Suppressor macrophage treated with lipopolysaccharide for 4 hours (primary cell): ENCODE results near the gene ROBO1.

ENCODE experiments used
- DNase-seq: peaks from one replicate; pipeline ENCODE4 v3.0.0-alpha.2; 2020

ROBO1 gene

DNA sequence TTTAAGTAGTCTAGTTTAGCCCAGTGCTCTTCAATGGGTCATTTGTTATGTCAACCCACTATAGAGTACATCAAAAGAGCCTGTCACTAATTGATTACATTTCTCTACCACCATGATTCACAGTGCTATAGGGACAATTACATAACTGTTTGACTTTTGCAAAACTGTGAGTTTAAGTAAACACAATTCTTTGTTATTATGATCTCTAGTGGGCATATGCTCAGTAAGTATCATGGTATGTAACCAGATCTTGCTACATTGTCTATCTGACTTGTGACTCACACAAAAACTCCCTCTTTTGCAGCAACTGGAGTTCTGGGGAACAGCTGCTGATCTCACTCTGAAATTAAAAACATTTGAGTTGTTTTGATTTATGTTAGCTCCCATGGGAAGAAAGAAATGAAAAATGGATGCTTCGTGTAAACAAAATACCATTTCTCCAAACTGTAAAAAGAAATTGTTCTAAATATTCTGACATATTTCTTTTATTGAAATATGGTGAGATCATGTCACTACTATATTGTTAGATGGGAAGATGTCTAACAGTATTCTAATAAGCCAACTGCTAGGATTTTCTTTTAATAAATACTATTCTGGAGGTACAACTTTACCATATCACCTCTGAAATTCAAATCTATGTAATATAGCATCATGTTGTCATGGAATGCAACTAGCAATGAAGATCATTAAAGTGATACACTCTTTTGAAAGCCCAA is 470.4 kb downstream of the ROBO1 start:
- DNase-seq: no peak

DNA sequence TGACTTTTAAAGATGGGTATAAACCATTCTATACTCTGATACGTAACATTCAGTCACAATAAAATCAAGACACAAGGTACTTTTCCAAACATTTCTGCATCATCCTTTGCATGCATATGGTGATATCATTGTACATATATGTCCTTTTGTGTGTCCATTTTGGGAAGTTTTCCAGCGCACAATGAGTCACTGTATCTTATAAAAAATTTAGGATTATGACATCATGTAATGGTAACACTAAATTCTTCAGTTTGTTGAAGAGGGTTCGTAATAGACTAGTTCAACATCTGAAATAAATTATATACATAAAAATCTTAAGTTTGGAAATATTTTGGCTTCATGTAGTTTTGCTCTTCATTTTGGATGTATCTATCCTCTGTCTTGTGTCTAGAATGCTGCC is 480.9 kb downstream of the ROBO1 start:
- no peak for DNase-seq

DNA sequence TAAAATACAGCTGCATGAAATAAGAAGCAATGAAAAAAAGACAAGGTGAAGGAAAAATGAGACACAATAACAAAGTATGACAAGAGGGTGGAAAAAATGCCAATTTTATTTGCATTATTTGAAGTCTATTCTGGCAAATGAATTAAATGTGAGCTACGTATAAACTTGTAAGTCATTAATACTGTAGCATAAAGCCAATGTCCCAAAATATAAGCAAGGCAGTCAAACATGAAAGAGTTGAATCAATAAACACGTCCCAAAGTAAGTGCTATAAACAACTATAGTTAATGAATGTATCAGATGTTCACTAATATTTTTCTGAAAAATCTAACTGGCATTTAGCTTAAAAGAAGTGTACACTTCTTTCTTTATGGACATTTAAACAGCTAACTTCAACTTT is 481.9 kb downstream of the ROBO1 start:
- no peak for DNase-seq

DNA sequence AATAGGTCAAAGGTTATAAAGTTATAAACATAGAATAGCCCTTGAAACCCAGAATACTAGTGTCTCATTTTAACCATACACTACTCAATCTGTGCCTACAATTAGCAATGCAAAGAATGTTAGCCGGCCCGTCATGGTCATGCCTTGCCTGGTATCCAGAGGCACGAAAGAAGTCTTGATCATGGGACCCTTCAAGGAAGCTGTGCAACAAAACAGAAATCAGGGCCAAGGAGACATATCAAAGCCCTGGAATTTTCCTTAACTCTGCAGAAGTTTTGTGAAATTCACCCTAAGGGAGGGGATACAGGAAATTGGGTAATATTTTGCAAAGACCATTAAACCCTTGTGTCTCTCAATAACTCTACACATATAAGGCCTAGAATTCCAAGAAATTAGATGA is 482.4 kb downstream of the ROBO1 start:
- no peak for DNase-seq

DNA sequence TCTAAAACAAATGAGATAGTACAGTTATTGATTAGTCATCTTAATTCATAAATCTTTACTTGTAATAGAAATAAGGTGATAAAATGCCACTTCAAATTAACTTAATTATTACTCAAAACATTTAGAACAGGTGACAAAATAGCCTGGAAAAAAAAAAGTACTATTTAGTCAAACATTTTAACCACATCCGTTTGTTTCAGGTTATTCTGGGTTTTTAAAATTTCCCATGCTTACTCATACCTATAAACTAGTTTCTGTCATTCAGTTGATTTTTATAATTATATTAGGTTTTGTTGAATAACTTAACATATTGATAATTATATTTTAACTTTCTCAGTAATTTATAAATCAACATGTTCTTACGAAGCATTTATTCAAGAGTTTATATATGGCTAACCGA is 483.0 kb downstream of the ROBO1 start:
- no peak for DNase-seq

DNA sequence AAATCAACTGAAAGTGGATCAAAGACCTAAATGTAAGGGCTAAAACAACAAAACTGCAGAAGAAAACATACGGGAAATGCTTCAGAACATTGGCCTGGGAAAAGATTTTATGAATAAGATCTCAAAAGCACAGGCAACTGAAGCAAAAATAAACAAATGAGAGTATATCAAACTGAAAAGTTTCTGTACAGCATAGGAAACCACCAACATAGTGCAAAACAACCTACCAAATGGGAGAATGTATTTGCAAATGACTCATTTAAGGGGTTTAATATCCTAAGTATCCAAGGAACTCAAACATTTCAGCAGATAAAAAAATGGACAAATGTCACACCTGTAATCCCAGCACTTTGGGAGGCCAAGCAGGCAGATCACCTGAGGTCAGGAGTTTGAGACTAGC is 489.1 kb downstream of the ROBO1 start:
- no peak for DNase-seq

DNA sequence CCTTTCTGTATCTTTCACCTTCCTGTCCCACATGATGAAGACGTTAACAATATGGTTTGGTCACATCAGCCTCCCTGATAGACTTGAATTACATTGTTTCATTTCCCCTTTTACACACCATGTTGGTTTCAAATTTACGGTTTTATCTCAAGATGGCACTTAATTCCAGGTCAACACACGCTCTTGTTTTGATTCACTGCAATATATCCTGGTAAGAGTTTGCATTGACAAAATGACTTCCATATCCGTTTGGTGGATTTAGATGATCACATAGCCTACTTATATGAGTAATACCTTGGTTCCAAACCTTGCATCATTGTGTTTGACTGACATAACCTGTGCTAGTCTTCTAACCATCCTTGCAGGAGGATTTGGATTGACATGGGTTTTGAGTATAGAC is 499.4 kb downstream of the ROBO1 start:
- DNase-seq: no peak

DNA sequence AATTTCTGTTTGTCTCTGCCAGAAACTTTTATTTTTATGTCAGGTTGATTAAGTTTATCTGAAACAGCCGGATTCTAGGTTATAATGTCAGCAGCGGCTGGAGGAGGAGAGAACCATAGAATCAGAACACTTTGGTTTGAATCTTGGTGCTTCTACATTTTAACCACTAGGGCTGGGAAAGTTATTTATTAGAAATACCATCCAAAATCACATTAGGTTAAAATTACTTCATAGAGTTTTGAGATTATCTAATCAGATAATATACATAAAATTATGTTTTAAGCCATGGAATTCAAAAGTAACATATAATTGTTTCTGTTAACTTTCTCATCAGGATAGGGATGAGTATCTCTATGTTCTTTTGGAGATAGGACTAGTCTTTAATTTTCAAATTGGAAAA is 502.9 kb downstream of the ROBO1 start:
- DNase-seq: no peak

DNA sequence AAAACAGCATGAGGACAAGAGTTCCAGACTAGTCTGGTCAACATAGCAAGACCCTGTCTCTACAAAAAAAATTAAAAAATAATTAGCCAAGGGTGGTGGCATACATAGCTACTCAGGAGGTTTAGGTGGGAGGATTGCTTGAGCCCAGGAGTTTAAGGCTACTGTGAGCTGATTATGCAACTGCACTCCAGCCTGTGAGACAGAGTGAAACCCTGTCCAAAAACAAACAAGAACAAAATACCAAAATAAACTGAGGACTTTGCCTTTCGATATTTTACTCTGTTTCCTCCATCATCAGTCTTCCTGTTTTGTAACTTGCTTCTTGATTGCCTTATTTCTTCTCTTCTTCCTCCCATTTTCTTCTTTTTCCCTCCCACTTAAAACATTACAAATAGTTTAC is 504.4 kb downstream of the ROBO1 start:
- no peak for DNase-seq

DNA sequence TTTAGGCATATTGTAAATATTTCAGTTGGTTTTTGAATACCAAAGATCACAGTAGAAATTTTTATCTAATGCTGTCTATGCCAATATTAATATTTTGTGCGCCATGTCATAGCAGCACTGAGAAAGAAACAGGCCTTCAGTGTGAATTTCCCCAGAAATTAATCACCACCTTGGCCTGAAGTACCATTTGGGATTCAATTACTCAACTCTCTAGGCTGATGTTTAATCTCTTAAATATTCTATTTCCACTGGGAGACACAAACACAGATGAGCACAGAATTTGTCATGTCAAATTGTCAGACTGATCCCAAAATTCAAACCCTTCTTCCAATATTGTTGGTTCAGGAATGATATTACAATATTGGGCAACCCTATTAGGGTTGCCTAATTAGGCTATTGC is 509.3 kb downstream of the ROBO1 start:
- no peak for DNase-seq

DNA sequence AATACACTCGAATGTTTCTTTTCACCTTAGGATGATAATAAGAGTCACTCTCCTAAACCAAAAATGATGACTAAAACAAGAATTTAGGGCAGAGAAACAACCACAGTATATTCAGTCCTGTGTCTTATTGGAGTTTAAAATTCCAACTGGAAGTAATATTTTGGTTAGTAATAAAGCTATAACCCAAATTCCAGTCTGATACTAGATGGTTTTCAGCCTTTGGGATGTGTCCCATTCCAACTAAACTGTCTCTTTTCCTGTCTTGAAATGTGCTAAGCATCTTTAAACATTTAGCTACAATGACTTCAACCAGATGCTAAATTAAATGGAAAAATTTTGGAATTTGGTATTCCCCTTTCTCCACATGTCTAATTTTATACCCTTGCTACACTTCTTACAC is 510.0 kb downstream of the ROBO1 start:
- no peak for DNase-seq

DNA sequence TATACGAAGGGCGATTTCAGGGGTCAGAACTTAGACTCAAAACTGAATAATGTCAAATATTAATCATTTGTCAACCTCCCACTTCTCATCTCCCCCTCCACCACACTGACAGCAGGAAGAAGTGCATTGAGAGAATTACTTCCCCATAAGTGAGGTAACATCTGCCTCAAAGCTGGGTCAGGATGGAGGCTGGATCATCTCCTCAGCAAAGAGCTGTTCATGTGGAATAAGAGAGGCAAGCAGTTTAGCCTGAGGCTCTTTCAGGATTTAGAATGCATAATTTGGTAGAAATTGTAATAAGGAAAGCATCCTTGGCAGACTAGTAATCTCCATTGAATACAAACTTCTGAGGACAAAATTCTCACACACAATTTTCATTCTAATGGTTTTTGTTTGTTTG is 512.1 kb downstream of the ROBO1 start:
- DNase-seq: no peak

DNA sequence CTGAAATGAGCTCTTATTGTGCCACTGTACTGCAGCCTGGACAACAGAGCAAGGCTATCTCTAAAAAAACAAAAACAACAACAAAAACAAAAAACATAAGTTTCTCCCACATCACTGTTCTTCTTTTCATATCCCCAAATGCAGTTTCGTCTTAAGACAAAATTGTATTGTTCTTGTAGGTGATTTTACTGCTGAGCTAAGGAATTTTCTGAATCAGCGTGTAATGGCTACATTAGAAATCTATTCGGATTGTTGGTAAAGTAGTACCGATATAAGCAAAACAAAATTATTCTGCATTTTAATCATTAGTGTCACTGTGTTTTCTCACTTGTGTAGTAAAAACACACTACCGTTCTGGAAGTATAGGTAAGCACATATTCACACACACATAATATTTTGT is 512.5 kb downstream of the ROBO1 start:
- no peak for DNase-seq

DNA sequence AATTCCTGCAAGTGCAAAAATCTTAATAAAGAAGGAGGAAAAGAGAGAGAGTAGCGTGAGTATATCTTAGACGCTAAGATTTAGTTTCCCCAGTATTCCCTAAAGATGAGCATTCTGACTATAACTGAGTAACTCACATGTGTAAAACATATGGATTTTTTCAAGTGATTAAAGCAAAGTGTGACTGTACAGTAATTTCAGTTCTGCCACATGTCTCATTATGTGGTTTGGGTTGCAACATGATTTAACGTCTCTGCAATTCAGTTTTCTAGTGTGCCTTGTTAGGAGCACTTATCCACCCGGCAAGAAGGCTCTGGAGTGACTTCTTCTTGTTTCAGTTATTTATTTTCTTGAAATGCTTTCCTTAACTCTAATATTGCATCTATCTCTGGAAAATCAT is 514.1 kb downstream of the ROBO1 start:
- no peak for DNase-seq

DNA sequence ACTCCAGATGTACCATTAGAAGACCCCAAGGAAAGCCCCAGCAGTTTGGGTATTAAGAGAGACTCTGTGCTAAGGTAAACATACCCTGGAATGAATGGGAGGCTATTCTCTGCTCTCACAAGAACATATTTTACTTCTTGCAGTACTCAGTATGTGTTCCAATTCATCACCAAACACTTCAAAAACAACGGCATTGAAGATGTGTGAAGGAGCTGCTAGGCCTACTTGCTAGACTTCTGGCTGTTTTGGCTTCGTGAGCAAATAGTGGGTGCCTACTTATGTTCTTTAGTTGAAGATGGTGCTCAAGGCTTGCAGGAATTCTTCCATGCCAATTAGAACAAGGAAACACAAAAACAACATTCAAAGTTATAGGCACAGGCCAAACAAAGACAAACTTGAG is 514.5 kb downstream of the ROBO1 start:
- no peak for DNase-seq

DNA sequence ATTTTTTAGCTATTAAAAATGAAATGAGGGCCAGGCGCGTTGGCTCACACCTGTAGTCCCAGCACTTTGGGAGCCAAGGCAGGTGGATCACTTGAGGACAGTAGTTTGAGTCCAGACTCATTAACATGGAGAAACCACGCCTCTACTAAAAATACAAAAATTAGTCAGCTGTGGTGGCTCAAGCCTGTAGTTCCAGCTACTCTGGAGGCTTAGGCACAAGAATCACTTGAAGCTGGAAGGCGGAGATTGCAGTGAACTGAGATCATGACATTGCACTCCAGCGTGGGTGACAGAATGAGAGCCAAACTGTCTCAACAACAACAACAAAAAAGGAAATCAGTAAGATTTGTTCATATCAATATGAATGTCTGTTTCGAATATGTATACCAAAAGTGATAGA is 517.1 kb downstream of the ROBO1 start:
- DNase-seq: no peak

DNA sequence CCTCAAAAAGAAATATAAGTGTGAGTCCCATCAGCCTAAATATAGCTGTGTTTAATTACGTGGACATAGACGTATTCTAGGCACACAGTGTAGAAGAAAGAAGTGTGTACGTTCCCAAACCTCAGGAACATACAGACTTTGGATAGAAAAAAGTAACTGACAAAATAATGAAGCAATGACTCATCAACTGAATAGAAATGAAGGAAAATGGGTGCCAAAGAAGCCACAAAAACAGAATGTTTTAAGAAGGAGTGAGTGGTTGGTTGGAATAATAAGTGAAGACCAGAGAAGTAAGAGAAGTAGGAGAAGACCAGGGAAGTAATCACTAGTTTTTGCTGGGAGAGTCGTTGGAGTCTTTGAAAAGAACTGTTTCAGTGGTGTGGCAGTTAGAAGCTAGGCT is 518.1 kb downstream of the ROBO1 start:
- DNase-seq: no peak

DNA sequence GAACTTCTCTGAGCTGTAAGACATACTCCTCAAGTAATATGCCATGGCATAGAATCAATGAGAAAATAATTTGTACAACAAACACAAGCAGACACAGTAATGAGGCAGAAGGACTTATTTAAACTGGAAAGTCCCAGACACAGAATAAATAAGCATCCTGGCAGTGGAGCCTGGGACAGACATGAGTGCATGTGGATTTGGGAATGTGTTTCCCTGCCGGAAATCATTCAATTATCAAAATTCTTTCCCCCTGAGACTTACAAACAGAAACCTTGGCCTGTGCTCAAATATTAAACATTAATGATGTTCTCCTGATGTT is 520.1 kb downstream of the ROBO1 start:
- no peak for DNase-seq

DNA sequence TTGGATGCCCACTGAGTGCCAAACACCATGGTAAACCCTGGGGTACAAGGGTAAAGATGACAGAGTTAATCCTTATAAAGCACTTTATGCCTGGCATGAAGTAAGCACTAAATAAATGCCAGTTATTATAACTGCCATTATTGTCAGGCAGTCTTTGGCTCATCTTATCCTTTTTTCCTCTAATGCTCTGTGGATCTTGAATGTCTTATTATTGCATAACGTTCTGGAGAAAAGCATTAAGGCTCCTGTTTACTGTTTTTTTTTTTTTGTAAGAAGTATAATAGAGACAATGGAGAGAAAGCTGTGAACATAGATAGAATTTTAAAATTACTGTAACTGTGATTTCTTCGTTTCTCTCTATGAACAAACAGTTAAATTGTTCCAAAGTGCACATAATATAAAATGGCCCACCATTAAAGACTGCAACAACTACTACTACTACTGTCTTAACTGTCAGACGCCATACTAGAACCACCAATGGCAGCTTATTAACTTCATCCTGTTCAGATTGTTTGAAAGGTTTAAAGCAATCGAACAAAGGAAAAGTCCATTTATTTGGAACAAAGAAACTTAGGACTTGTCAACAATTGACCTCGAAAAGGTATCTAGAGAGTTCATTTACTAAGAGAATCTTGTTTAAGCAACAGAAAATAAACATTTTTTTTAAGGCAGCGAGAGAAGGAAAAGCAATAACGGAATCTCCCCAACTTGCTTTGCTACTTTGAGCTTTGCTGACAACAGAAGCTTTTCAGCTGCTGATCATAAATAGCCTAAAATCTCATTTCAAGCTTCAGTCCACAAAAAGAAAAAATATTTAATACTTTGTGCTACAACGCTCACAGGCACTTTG is 520.7 kb downstream of the ROBO1 start:
- no peak for DNase-seq

DNA sequence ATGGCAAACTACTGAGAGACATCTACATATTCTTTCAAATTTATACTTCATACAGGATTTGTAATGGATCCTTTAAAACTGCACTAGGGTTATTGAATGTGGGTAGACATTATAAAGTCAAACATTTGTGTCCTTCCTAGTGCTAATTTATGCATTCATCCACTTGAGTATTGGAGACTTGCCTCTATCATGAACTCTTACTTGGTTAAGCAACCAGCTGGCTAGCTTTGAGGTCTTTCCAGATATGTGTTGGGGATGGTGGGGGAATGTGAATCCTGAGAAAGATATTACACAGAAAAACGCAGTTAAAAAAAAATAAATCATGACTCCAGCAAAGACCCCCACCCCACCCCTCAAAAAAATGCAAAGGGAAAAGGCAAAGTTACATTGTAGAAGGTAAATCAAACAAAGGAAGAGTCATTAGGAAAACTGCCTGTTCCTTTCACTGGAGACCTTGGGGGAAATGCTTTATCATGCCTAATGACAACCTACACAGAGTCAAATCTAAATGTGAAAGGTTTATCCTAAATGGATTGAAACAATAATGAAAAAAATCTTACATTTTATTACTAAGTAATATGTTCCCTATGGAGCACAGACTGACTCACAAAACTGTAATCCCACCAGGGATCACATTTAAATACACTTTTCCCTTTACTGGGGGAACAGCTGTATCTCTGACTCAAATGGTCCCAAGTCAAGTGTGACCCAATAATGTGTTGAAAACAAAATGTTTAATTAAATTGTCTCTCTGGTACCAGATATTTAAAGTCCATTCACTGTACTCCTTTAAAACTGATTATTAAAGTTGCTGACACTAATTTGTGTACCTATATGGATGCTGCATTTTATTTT is 522.3 kb downstream of the ROBO1 start:
- no peak for DNase-seq

DNA sequence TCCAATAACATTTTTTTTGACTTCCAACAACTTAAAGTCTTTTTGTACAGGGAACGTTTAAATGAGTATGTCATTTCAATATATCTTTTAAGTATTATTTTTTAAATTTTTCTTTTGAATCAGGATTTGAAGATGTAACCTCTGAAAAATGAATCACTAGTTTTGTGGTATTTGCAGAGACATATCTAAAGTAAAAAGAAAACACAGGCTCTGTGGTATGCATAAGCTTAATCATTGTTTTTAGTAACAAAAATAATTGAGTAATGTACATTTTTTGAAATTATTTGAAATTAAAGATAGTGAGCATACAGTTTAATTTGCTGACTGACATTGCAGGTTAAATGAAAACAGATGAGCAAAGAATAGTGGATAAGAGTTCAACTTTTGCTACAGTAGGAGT is 531.3 kb downstream of the ROBO1 start:
- no peak for DNase-seq

DNA sequence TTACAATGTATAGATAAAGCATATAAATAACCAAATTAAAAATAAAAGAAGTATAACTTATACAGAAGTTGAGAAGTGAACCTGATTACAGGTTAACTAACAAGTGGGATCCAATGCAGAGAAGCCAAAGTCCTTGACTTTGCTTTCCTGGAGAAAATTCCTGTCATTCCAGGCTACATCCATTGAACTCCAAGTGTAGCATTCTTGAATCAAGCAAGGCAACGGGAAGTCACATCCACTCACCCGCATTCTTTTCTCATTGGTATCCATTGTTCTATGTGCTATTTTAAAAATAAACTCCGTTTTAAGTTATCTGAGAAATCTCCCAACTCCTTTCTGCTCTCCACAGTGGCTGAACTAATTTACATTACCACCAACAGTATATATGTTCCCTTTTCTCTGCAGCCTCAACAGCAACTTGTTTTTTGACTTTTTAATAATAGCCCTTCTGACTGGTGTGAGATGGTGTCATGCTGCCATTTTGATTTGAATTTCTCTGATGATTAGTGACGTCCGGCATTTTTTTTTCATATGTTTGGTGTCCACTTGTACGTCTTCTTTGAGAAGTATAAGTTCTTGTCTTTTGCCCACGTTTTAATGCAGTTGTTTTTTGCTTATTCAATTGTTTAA is 534.3 kb downstream of the ROBO1 start:
- DNase-seq: no peak

DNA sequence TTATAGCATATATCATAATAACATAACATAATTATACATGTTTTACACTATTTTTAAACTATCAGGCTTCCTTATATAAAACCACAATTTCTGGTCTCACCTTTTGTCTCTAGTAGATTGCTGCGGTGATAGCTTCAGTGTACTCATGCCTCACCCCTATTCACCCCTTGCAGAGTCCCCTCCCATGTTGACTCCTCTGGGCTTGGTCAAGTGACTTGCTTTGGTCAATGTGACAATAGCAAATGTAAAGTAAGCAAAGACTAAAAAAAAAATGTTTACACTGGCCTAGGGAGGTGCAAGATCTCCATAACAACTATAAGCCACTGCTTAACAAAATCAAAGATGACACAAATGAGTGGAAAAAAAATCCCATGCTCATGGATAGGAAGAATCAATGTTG is 537.5 kb downstream of the ROBO1 start:
- no peak for DNase-seq
